CD14-positive monocyte (primary cell): Measurements from ENCODE around the gene CRADD. TPM values are rescaled to one million over a fixed set of nuclear protein-coding genes. Genes with fewer than 3 reads are reported as not detected.

Source experiments
- DNase-seq, 3 donors: peaks; one replicate each; pipeline ENCODE4 v3.0.0-alpha.2; 2011 to 2022
- H2AFZ ChIP-seq: 2 replicates; pipeline ENCODE4 v1.6.0; 2012; ENCODE audit warnings: mild to moderate bottlenecking, low read depth, low read length, inconsistent platforms; ENCODE audit not compliant: insufficient read depth, poor library complexity, severe bottlenecking
- H3K27ac ChIP-seq, 2 donors: 1 replicate in 1 of 2; 2 replicates in 1 of 2; pipeline ENCODE4 v1.5.1; 2012 to 2013; ENCODE audit warnings: low read length in 2 of 2, control low read depth in 1 of 2, inconsistent platforms in 1 of 2, low read depth in 1 of 2, mild to moderate bottlenecking in 1 of 2
- H3K27me3 ChIP-seq, 2 donors: one replicate each; pipeline versions ENCODE4 v1.6.0 to v1.6.1; 2011 to 2013; ENCODE audit warnings: low read length in 2 of 2; ENCODE audit not compliant: control insufficient read depth in 2 of 2, insufficient read depth in 2 of 2
- H3K36me3 ChIP-seq, 2 donors: replicated peaks in 1 of 2; 1 replicate in 1 of 2; 2 replicates in 1 of 2; pipeline versions ENCODE4 v1.5.1 to v1.6.1; 2012 to 2013; ENCODE audit warnings: low read length in 2 of 2, control low read depth in 1 of 2, inconsistent platforms in 1 of 2, mild to moderate bottlenecking in 1 of 2; ENCODE audit not compliant: insufficient read depth in 2 of 2, control insufficient read depth in 1 of 2
- H3K4me1 ChIP-seq, 2 donors: 1 replicate in 1 of 2; 2 replicates in 1 of 2; pipeline versions ENCODE4 v1.5.1 to v1.6.1; 2012 to 2013; ENCODE audit warnings: low read length in 2 of 2, control low read depth in 1 of 2, inconsistent platforms in 1 of 2, mild to moderate bottlenecking in 1 of 2, moderate library complexity in 1 of 2; ENCODE audit not compliant: insufficient read depth in 2 of 2, control insufficient read depth in 1 of 2
- H3K4me2 ChIP-seq: replicated peaks from 2 replicates; pipeline ENCODE3; 2012; ENCODE audit warnings: low read length, moderate library complexity, mild to moderate bottlenecking; ENCODE audit not compliant: poor library complexity, severe bottlenecking; ENCODE audit errors: extremely low read depth
- H3K4me3 ChIP-seq, 3 experiments: fragments of 200-600 bp in 1 of 3; sonication (generic) in 1 of 3; replicated peaks in 1 of 3; 1 replicate in 2 of 3; 2 replicates in 1 of 3; pipeline ENCODE4 v1.5.1; 2011 to 2013; ENCODE audit warnings: low read length in 3 of 3, mild to moderate bottlenecking in 3 of 3, control low read depth in 2 of 3, low read depth in 2 of 3, inconsistent platforms in 1 of 3, moderate library complexity in 1 of 3
- H3K79me2 ChIP-seq: 2 replicates; pipeline ENCODE4 v1.6.0; 2012; ENCODE audit warnings: mild to moderate bottlenecking, control low read depth, inconsistent platforms, low read length, moderate library complexity; ENCODE audit not compliant: insufficient read depth
- H3K9ac ChIP-seq: 2 replicates; pipeline ENCODE4 v1.6.0; 2017; ENCODE audit warnings: low read length, mild to moderate bottlenecking; ENCODE audit not compliant: insufficient read depth, poor library complexity, severe bottlenecking
- H3K9me3 ChIP-seq, 2 donors: replicated peaks in 1 of 2; 1 replicate in 1 of 2; 2 replicates in 1 of 2; pipeline versions ENCODE4 v1.5.1 to v1.6.1; 2012 to 2013; ENCODE audit warnings: low read length in 2 of 2, control low read depth in 1 of 2; ENCODE audit not compliant: control insufficient read depth in 1 of 2, insufficient read depth in 1 of 2
- H4K20me1 ChIP-seq: 2 replicates; pipeline ENCODE4 v1.6.0; 2012; ENCODE audit warnings: mild to moderate bottlenecking, low read length, control low read depth, moderate library complexity; ENCODE audit not compliant: insufficient read depth
- H3K27ac Mint-ChIP-seq, 7 donors: one replicate each; pipeline ENCODE4 v1.8.0; 2020; ENCODE audit warnings: mild to moderate bottlenecking in 7 of 7, mixed read lengths in 7 of 7, moderate library complexity in 6 of 7, inconsistent platforms in 2 of 7
- H3K27me3 Mint-ChIP-seq, 3 donors: one replicate each; pipeline ENCODE4 v1.8.0; 2021 to 2022; ENCODE audit warnings: low read depth in 3 of 3, mild to moderate bottlenecking in 3 of 3, mixed read lengths in 3 of 3, moderate library complexity in 3 of 3, inconsistent platforms in 1 of 3
- H3K36me3 Mint-ChIP-seq, 2 donors: one replicate each; pipeline ENCODE4 v1.8.0; 2020; ENCODE audit warnings: mixed read lengths in 2 of 2, inconsistent platforms in 1 of 2, mild to moderate bottlenecking in 1 of 2
- H3K4me1 Mint-ChIP-seq: one replicate; pipeline ENCODE4 v1.8.0; 2020; ENCODE audit warnings: mild to moderate bottlenecking, mixed read lengths
- H3K4me3 Mint-ChIP-seq, 2 donors: one replicate each; pipeline ENCODE4 v1.8.0; 2020; ENCODE audit warnings: mild to moderate bottlenecking in 2 of 2, mixed read lengths in 2 of 2, moderate library complexity in 1 of 2
- H3K9me3 Mint-ChIP-seq, 7 donors: one replicate each; pipeline ENCODE4 v1.8.0; 2020 to 2022; ENCODE audit warnings: mixed read lengths in 7 of 7, mild to moderate bottlenecking in 6 of 7, moderate library complexity in 6 of 7, inconsistent platforms in 2 of 7
- CTCF ChIP-seq: fragments of 200-600 bp; IDR thresholded peaks from one replicate; pipeline ENCODE4 v1.8.0; 2022; ENCODE audit warnings: antibody characterized with exemption, mild to moderate bottlenecking
- WGBS: methylation state at CpG from one replicate; pipeline ENCODE4 v1.1.5; 2013; ENCODE audit warnings: missing lambda C conversion rate; ENCODE audit not compliant: insufficient coverage; 5-methylcytosine and 5-hydroxymethylcytosine counted together
- intact Hi-C, 2 donors: fragments of 100-400 bp; cut with micrococcal nuclease; formaldehyde crosslinking; loops; one replicate each; pipeline versions ENCODE4 v1.15.0 to v1.15.1; 2023
- polyA plus RNA-seq, 3 donors: library from polyadenylated mRNA; depleted of rRNA in 1 of 3; unstranded in 2 of 3; stranded (reverse) in 1 of 3; fragments of 300-500 nt in 2 of 3; fragments of >200 nt in 1 of 3; fragmentation: Illumina TruSeq in 2 of 3; gene quantifications; 1 replicate in 2 of 3; 2 replicates in 1 of 3; pipeline ENCODE4 v1.2.3, GENCODE V29; 2012 to 2021

Gene CRADD
- polyA plus RNA-seq, 3 donors = 5.6 to 12.2 (median 11.2) TPM

- Histone ChIP-seq H3K79me2 (no peaks in the 10 kb centered on the region), H3K4me2 (no peak overlapping the region), H4K20me1 (no peaks in the 10 kb centered on the region), H3K9ac (no peak overlapping the region), H3K9me3 (no peaks in the 10 kb centered on the region), H3K4me3 (no peak overlapping the region), H3K36me3 (no peaks in the 10 kb centered on the region), H3K27me3 (no peaks in the 10 kb centered on the region), H2AFZ (no peak overlapping the region), H3K4me1 (peaks cover 0 to 6% of the 10 kb centered on the region in 2 donors), H3K27ac (no peak overlapping the region)
- H3K4me3 Mint-ChIP-seq = no peak overlapping the region
- 100% methylated on average over 1 of the region's 2 CpGs for WGBS
- peaks cover 10% of the 10 kb centered on the region for H3K4me1 Mint-ChIP-seq
- H3K27me3 Mint-ChIP-seq = no peaks in the 10 kb centered on the region
- intact Hi-C loops = no loop called here
- DNase-seq = no peak
- H3K9me3 Mint-ChIP-seq = no peaks in the 10 kb centered on the region
- H3K36me3 Mint-ChIP-seq = no peaks in the 10 kb centered on the region
- no peak for TF ChIP-seq CTCF
- H3K27ac Mint-ChIP-seq = no peak overlapping the region
Measured at GRCh38 chr12:93802293-93802692, 125.1 kb downstream of the CRADD start.

- H3K36me3 Mint-ChIP-seq = no peaks in the 10 kb centered on the region
- no peak overlapping the region for H3K9ac ChIP-seq
- H3K36me3 ChIP-seq = no peaks in the 10 kb centered on the region
- H3K27me3 Mint-ChIP-seq = no peaks in the 10 kb centered on the region
- intact Hi-C loops = no loop called here
- H3K27ac Mint-ChIP-seq = peak overlapping the region in 2 of 7 donors; percentile 16 to 21
- H3K27ac ChIP-seq = no peak overlapping the region
- H3K4me3 ChIP-seq = no peak overlapping the region
- H3K4me1 ChIP-seq = peaks cover 0 to 6% of the 10 kb centered on the region in 2 donors
- no peak overlapping the region for H2AFZ ChIP-seq
- H3K9me3 ChIP-seq = no peaks in the 10 kb centered on the region
- no peak overlapping the region for H3K4me2 ChIP-seq
- no peak for TF ChIP-seq CTCF
- H3K27me3 ChIP-seq = no peaks in the 10 kb centered on the region
- H3K4me3 Mint-ChIP-seq = no peak overlapping the region
- peaks cover 10% of the 10 kb centered on the region for H3K4me1 Mint-ChIP-seq
- DNase-seq = no peak
- H4K20me1 ChIP-seq = no peaks in the 10 kb centered on the region
- H3K9me3 Mint-ChIP-seq = peaks cover 0 to 1% (median 0%) of the 10 kb centered on the region in 7 donors
- no peaks in the 10 kb centered on the region for H3K79me2 ChIP-seq
- no CpG with 5 or more reads among the region's 2 CpGs for WGBS
Measured at GRCh38 chr12:93802698-93803423, 125.7 kb downstream of the CRADD start.
